Adrenal gland (tissue), 12 donors: ENCODE results near the gene GABRB3. TPM values are rescaled to one million over a fixed set of nuclear protein-coding genes. Genes with fewer than 3 reads are reported as not detected.

Experiments used
- DNase-seq, 7 donors: peaks; one replicate each; pipeline ENCODE4 v3.0.0-alpha.2; 2019 to 2020
- H3K27ac ChIP-seq, 5 donors: fragments of 200-600 bp; sonication (generic) in 4 of 5; 1 replicate in 3 of 5; 2 replicates in 2 of 5; pipeline versions ENCODE4 v1.5.1 to v1.8.0; 2016 to 2020; ENCODE audit warnings: mild to moderate bottlenecking in 1 of 5
- H3K27me3 ChIP-seq: fragments of 200-600 bp; 2 replicates; pipeline ENCODE4 v1.8.0; 2021
- H3K36me3 ChIP-seq, 2 donors: fragments of 200-600 bp; replicated peaks in 1 of 2; 1 replicate in 1 of 2; 2 replicates in 1 of 2; pipeline versions ENCODE4 v1.5.1 to v1.8.0; 2018 to 2022
- H3K4me1 ChIP-seq, 2 donors: fragments of 200-600 bp; replicated peaks in 1 of 2; 1 replicate in 1 of 2; 2 replicates in 1 of 2; pipeline versions ENCODE4 v1.5.1 to v1.8.0; 2018 to 2021
- H3K4me3 ChIP-seq, 4 donors: fragments of 200-600 bp; sonication (generic) in 3 of 4; one replicate each; pipeline ENCODE4 v1.5.1; 2016 to 2018
- H3K9me3 ChIP-seq, 3 donors: fragments of 200-600 bp; sonication (generic) in 1 of 3; replicated peaks in 1 of 3; 1 replicate in 2 of 3; 2 replicates in 1 of 3; pipeline versions ENCODE4 v1.5.1 to v1.8.0; 2016 to 2021
- POLR2A ChIP-seq, 2 donors: fragments of 450-650 bp; IDR thresholded peaks; one replicate each; pipeline ENCODE4 v1.6.1; 2017; ENCODE audit warnings: antibody characterized with exemption in 2 of 2, mild to moderate bottlenecking in 2 of 2, moderate library complexity in 1 of 2
- WGBS, 4 donors: extraction: QIAGEN DNeasy Blood & Tissue Kit in 2 of 4; methylation state at CpG; one replicate each; pipeline versions ENCODE4 v1.1.5 to v1.1.7; 2013 to 2017; 5-methylcytosine and 5-hydroxymethylcytosine counted together
- intact Hi-C, 2 donors: fragments of 100-400 bp; cut with DNase I; formaldehyde crosslinking; loops; one replicate each; pipeline versions ENCODE4 v1.14.1 to v1.15.0; 2022 to 2023
- polyA plus RNA-seq, 3 donors: library from polyadenylated mRNA; stranded (reverse); fragments of 200-250 nt in 2 of 3; fragments of 350-450 nt in 1 of 3; fragmentation: Illumina TruSeq in 1 of 3; extraction: RNeasy Lipid Tissue Mini Kit (QIAGEN cat#74804) in 1 of 3; gene quantifications; one replicate each; pipeline ENCODE4 v1.2.3, GENCODE V29; 2013 to 2014
- total RNA-seq, 9 donors: library from RNA; depleted of rRNA in 4 of 9; stranded (reverse); fragments of >200 nt in 4 of 9; fragments of 120-200 nt in 1 of 9; fragmentation: NEBNext Ultra II Directional in 1 of 9; extraction: Animal tissue kit (Norgen Biotek cat#: 25700) in 1 of 9; gene quantifications; one replicate each; pipeline versions ENCODE4 v1.1.0 to v1.2.4, GENCODE V29; 2013 to 2023
- TF ChIP-seq, protein P1 (sequence below), 6 experiments: fragments of 450-650 bp in 4 of 6; fragments of 200-600 bp in 2 of 6; sonication (generic) in 1 of 6; IDR thresholded peaks; 1 replicate in 5 of 6; 2 replicates in 1 of 6; pipeline versions ENCODE4 v1.5.1 to v1.8.0; 2016 to 2021; ENCODE audit warnings: antibody characterized with exemption in 6 of 6, mild to moderate bottlenecking in 2 of 6, moderate library complexity in 1 of 6
- donor health status: healthy with polysubstance abuse.
- donor health status: Bipolar disorder and iron deficiency.
- donor health status: DM: yes; HTN: yes; CAD: no.
- donor health status: DM: no; HTN: no; CAD: no.
- donor health status: DM: no; HTN: no; CAD: no.
- donor health status: DM: yes; HTN: yes; CAD: no.

GABRB3 gene
- total and polyA plus RNA-seq, 12 donors: 0.95 to 13.3 (median 2.8) TPM

- WGBS, 4 donors: 22 to 31% (median 27%) methylated on average over 2 of the region's 2 CpGs
- H3K27ac ChIP-seq: no peak overlapping the region
- H3K9me3 ChIP-seq: no peaks in the 10 kb centered on the region
- no peak for TF ChIP-seq POLR2A (IDR thresholded peaks at IDR 0.05)
- TF ChIP-seq, protein P1, sequence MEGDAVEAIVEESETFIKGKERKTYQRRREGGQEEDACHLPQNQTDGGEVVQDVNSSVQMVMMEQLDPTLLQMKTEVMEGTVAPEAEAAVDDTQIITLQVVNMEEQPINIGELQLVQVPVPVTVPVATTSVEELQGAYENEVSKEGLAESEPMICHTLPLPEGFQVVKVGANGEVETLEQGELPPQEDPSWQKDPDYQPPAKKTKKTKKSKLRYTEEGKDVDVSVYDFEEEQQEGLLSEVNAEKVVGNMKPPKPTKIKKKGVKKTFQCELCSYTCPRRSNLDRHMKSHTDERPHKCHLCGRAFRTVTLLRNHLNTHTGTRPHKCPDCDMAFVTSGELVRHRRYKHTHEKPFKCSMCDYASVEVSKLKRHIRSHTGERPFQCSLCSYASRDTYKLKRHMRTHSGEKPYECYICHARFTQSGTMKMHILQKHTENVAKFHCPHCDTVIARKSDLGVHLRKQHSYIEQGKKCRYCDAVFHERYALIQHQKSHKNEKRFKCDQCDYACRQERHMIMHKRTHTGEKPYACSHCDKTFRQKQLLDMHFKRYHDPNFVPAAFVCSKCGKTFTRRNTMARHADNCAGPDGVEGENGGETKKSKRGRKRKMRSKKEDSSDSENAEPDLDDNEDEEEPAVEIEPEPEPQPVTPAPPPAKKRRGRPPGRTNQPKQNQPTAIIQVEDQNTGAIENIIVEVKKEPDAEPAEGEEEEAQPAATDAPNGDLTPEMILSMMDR (IDR thresholded peaks at IDR 0.05): no peak
- no peak for DNase-seq
- intact Hi-C loops: no loop called here
- no peaks in the 10 kb centered on the region for H3K27me3 ChIP-seq
- no peaks in the 10 kb centered on the region for H3K4me1 ChIP-seq
- H3K36me3 ChIP-seq: no peaks in the 10 kb centered on the region
- H3K4me3 ChIP-seq: no peak overlapping the region
Measured at GRCh38 chr15:26658290-26658689, 114.6 kb downstream of the GABRB3 start.

DNA sequence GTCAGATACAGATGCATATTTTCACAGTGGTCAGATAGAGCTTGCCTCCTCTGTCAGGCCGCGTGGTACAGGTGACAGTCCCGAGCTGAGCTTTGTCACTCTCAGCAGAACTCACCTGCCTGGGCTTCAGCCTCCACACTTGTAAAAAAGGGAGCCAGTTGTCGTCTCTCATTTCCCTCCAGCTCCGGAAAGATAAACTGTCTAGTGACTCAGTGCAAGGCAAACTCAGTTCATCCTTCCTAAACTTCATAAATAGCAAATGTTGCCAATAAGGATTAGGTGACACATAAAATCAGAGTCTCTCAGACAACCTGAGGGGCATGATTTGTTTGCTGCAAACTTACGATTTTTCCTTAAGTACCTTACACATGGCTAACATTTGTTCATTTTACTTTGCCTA is 116.8 kb downstream of the GABRB3 start:
- no peaks in the 10 kb centered on the region for H3K27me3 ChIP-seq
- TF ChIP-seq, protein P1 (IDR thresholded peaks at IDR 0.05): no peak
- no peak for TF ChIP-seq POLR2A (IDR thresholded peaks at IDR 0.05)
- DNase-seq: no peak
- H3K27ac ChIP-seq: no peak overlapping the region
- no peaks in the 10 kb centered on the region for H3K36me3 ChIP-seq
- H3K9me3 ChIP-seq: no peaks in the 10 kb centered on the region
- no peak overlapping the region for H3K4me3 ChIP-seq
- 69 to 78% (median 72%) methylated on average over 6 of the region's 6 CpGs for WGBS, 4 donors
- intact Hi-C loops: no loop called here
- H3K4me1 ChIP-seq: no peaks in the 10 kb centered on the region

DNA sequence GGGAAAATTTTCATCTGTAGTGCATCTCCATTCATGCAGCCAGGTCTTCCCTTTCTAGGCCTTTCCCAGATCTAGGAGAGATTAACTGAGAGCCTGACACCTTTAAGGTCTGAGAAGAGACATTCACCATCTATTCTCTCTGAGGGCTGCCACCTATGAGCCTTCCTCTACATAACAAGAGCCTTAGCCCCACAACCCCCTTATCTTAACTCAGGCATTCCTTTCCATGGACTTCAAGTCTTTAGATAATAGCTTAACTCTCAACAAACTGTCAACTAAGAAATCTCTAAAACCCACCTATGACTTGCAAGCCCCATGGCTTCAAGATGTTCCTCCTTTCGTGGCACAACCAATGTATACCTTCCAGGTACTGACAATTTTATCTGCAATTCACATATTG is 121.0 kb downstream of the GABRB3 start:
- Histone ChIP-seq H3K27me3 (no peaks in the 10 kb centered on the region), H3K9me3 (no peaks in the 10 kb centered on the region), H3K27ac (no peak overlapping the region), H3K4me1 (no peaks in the 10 kb centered on the region), H3K36me3 (no peaks in the 10 kb centered on the region), H3K4me3 (no peak overlapping the region)
- WGBS, 4 donors: 55 to 74% (median 61%) methylated on average over 1 of the region's 1 CpG
- DNase-seq: no peak
- TF ChIP-seq, protein P1 (IDR thresholded peaks at IDR 0.05): no peak
- no peak for TF ChIP-seq POLR2A (IDR thresholded peaks at IDR 0.05)
- intact Hi-C loops: no loop called here

- Histone ChIP-seq H3K4me3 (no peak overlapping the region), H3K36me3 (no peaks in the 10 kb centered on the region), H3K4me1 (no peaks in the 10 kb centered on the region), H3K9me3 (no peaks in the 10 kb centered on the region), H3K27ac (no peak overlapping the region), H3K27me3 (no peaks in the 10 kb centered on the region)
- intact Hi-C loops: no loop called here
- DNase-seq: no peak
- TF ChIP-seq, protein P1 (IDR thresholded peaks at IDR 0.05): no peak
- no peak for TF ChIP-seq POLR2A (IDR thresholded peaks at IDR 0.05)
- 77 to 88% (median 81%) methylated on average over 6 of the region's 6 CpGs for WGBS, 4 donors
Measured at GRCh38 chr15:26648676-26649075, 124.2 kb downstream of the GABRB3 start.
